NK-92 (cell line): ENCODE measurements around the gene CYTH4.
"Not testable (repeated sequence)": the region's sequence is repeated elsewhere in the genome, so short reads cannot be mapped to it uniquely, and the experiment has no call there.

Experiments used
- DNase-seq: peaks from one replicate; lab custom pipeline; 2025; ENCODE audit not compliant: unreplicated experiment; lab: John Stamatoyannopoulos, UW

Gene CYTH4

GRCh38 chr22:37248251-37248650 is 34.1 kb upstream of the CYTH4 start:
- DNase-seq: no peak

GRCh38 chr22:37249986-37250385 is 32.3 kb upstream of the CYTH4 start:
- no peak for DNase-seq

GRCh38 chr22:37251836-37252235 is 30.5 kb upstream of the CYTH4 start:
- not testable (repeated sequence) for DNase-seq

GRCh38 chr22:37253126-37253660 is 29.1 kb upstream of the CYTH4 start:
- no peak for DNase-seq

- no peak for DNase-seq
Measured at GRCh38 chr22:37254209-37254866, 28.0 kb upstream of the CYTH4 start.

GRCh38 chr22:37254867-37255233 is 27.5 kb upstream of the CYTH4 start:
- no peak for DNase-seq

GRCh38 chr22:37255558-37256006 is 26.7 kb upstream of the CYTH4 start:
- DNase-seq: no peak

GRCh38 chr22:37256075-37256726 is 26.1 kb upstream of the CYTH4 start:
- no peak for DNase-seq

GRCh38 chr22:37258005-37258752 is 24.1 kb upstream of the CYTH4 start:
- DNase-seq: no peak

- no peak for DNase-seq
Measured at GRCh38 chr22:37258753-37259401, 23.4 kb upstream of the CYTH4 start.

GRCh38 chr22:37259540-37260029 is 22.7 kb upstream of the CYTH4 start:
- no peak for DNase-seq

GRCh38 chr22:37260155-37260795 is 22.0 kb upstream of the CYTH4 start:
- no peak for DNase-seq

- no peak for DNase-seq
Measured at GRCh38 chr22:37260901-37261336, 21.4 kb upstream of the CYTH4 start.

GRCh38 chr22:37262346-37262745 is 20.0 kb upstream of the CYTH4 start:
- no peak for DNase-seq

GRCh38 chr22:37263966-37264887 is 18.1 kb upstream of the CYTH4 start:
- no peak for DNase-seq

- no peak for DNase-seq
Measured at GRCh38 chr22:37266581-37267134, 15.7 kb upstream of the CYTH4 start.

GRCh38 chr22:37267135-37267587 is 15.1 kb upstream of the CYTH4 start:
- no peak for DNase-seq

- no peak for DNase-seq
Measured at GRCh38 chr22:37267661-37268413, 14.5 kb upstream of the CYTH4 start.
